DND-41 (cell line): ENCODE data around the gene SCN7A.

Source experiments
- CTCF ChIP-seq: IDR thresholded peaks from 2 replicates; pipeline ENCODE4 v1.5.1; 2012; ENCODE audit warnings: borderline replicate concordance, low read length, moderate library complexity, mild to moderate bottlenecking; ENCODE audit not compliant: poor library complexity, severe bottlenecking; ENCODE audit errors: extremely low read depth
- EZH2 ChIP-seq: IDR thresholded peaks from 3 replicates; pipeline ENCODE4 v1.6.1; 2012; ENCODE audit warnings: borderline replicate concordance, low read depth, mild to moderate bottlenecking, moderate library complexity, low read length, inconsistent platforms; ENCODE audit not compliant: severe bottlenecking

DNA sequence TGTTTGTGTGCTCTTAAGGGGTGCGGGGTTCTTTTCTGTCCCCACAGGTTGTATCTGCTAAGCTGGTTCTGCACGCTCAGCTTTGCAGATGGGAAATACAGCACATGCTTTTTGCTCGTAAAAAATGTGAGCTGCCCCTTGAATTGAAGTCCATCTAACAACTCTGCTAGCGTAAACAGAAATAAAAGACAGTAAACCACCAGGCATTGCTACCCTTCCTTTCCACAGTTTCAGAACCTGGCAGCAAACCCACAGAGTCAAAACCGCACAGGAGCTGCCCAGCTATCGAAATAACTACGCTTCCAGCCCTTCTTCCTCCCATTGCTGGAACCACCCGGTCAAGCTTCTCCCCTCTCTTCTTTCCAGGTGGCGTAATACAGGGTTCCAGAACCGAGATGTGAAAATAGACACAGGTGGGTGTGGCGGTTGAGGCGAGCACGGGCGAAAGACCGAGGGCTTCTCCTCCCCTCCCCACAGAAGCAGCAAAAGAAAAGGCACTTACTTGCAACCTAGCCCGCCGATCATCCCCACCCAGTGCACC lies 118.8 kb downstream of the SCN7A start:
- TF ChIP-seq CTCF (no peak), EZH2 (no peak)
